Transverse colon (tissue), 4 donors: ENCODE data around the gene CD53. TPM values are rescaled to one million over a fixed set of nuclear protein-coding genes. Genes with fewer than 3 reads are reported as not detected.
A peak's percentile ranks its signal among the peaks of the same experiment; 100 is the strongest.

Experiments used
- DNase-seq: peaks from one replicate; pipeline ENCODE4 v3.0.0-alpha.2; 2019
- H3K27ac ChIP-seq, 4 donors: fragments of 200-600 bp; sonication (generic); 2 replicates each; pipeline ENCODE4 v1.5.1; 2016 to 2018; ENCODE audit warnings: inconsistent platforms in 4 of 4
- H3K27me3 ChIP-seq: fragments of 200-600 bp; sonication (generic); 2 replicates; pipeline ENCODE4 v1.5.1; 2017; ENCODE audit warnings: inconsistent platforms
- H3K36me3 ChIP-seq, 4 donors: fragments of 200-600 bp; sonication (generic); 2 replicates each; pipeline ENCODE4 v1.5.1; 2017 to 2019; ENCODE audit warnings: inconsistent platforms in 4 of 4
- H3K4me1 ChIP-seq, 4 donors: fragments of 200-600 bp; sonication (generic); 2 replicates each; pipeline ENCODE4 v1.5.1; 2017 to 2020; ENCODE audit warnings: inconsistent platforms in 4 of 4
- H3K4me3 ChIP-seq, 4 donors: fragments of 200-600 bp; sonication (generic); 1 replicate in 1 of 4; 2 replicates in 3 of 4; pipeline versions ENCODE4 v1.5.1 to v1.6.1; 2017 to 2019; ENCODE audit warnings: inconsistent platforms in 4 of 4
- H3K9me3 ChIP-seq, 2 donors: fragments of 200-600 bp; sonication (generic); 2 replicates each; pipeline ENCODE4 v1.5.1; 2017 to 2019; ENCODE audit warnings: inconsistent platforms in 2 of 2
- CTCF ChIP-seq, 5 experiments: fragments of 200-600 bp in 3 of 5; fragments of 450-650 bp in 2 of 5; sonication (generic) in 3 of 5; IDR thresholded peaks; 1 replicate in 2 of 5; 2 replicates in 3 of 5; pipeline ENCODE4 v1.5.1; 2016 to 2017; ENCODE audit warnings: antibody characterized with exemption in 5 of 5, inconsistent platforms in 3 of 5, mild to moderate bottlenecking in 2 of 5, moderate library complexity in 1 of 5
- EP300 ChIP-seq: sonication (generic); formaldehyde crosslinking; IDR thresholded peaks from one replicate; pipeline ENCODE4 v1.6.1; 2017; ENCODE audit warnings: antibody characterized with exemption, low read depth
- POLR2A ChIP-seq: fragments of 450-650 bp; IDR thresholded peaks from one replicate; pipeline ENCODE4 v1.6.1; 2016; ENCODE audit warnings: antibody characterized with exemption, mild to moderate bottlenecking, moderate library complexity
- POLR2AphosphoS5 ChIP-seq, 3 donors: sonication (generic); formaldehyde crosslinking; IDR thresholded peaks; one replicate each; pipeline ENCODE4 v1.6.1; 2016; ENCODE audit warnings: antibody characterized with exemption in 3 of 3
- WGBS, 2 donors: methylation state at CpG; one replicate each; pipeline ENCODE4 v1.1.5; 2018; ENCODE audit warnings: low coverage in 1 of 2; 5-methylcytosine and 5-hydroxymethylcytosine counted together
- in situ Hi-C, 4 donors: fragments of 200-750 bp; cut with MboI; loops; one replicate each; pipeline versions ENCODE4 v1.15.0 to v1.15.1; 2017; ENCODE audit warnings: low sequenced_read_pairs in 3 of 4, low pct_ligation_motif_present in 1 of 4, low pct_unique_long_range_greater_than_20kb in 1 of 4
- intact Hi-C: fragments of 100-400 bp; cut with DNase I; formaldehyde crosslinking; loops from one replicate; pipeline ENCODE4 v1.15.1; 2023; ENCODE audit warnings: low total_unique reads
- total RNA-seq, 4 donors: library from RNA; depleted of rRNA; stranded (reverse); fragments of >200 nt; gene quantifications; one replicate each; pipeline ENCODE4 v1.1.0, GENCODE V29; 2016

CD53 gene
- total RNA-seq, 4 donors from 2014 or later: 18.6 to 71.6 (median 25.4) TPM; not detected in 1

GRCh38 chr1:110874324-110875215 is 1.6 kb downstream of the CD53 start:
- no peaks in the 10 kb centered on the region for H3K36me3 ChIP-seq
- intact Hi-C loops (no loop called here), in situ Hi-C loops (no loop called here)
- H3K4me3 ChIP-seq: peak overlapping the region in 3 of 4 donors; percentile 22 to 50 (median 26)
- H3K4me1 ChIP-seq: no peaks in the 10 kb centered on the region
- H3K27ac ChIP-seq: peak overlapping the region; percentile 65 to 82 (median 78)
- 32 to 39% methylated on average over 2 to 3 of the region's 3 CpGs for WGBS, 2 donors
- H3K27me3 ChIP-seq: no peaks in the 10 kb centered on the region
- no peak for DNase-seq
- TF ChIP-seq POLR2A: no peak
- peak in 1 of 3 donors; percentile 15 for TF ChIP-seq POLR2AphosphoS5 (IDR thresholded peaks at IDR 0.05)
- no peak for TF ChIP-seq CTCF (IDR thresholded peaks at IDR 0.05)
- no peak for TF ChIP-seq EP300
- no peaks in the 10 kb centered on the region for H3K9me3 ChIP-seq

GRCh38 chr1:110875216-110875731 is 2.3 kb downstream of the CD53 start:
- WGBS, 2 donors: 39% methylated on average over 3 of the region's 3 CpGs; no CpG with 5 or more reads in 1 of the 2 donors
- H3K27me3 ChIP-seq: no peaks in the 10 kb centered on the region

GRCh38 chr1:110876748-110877341 is 3.9 kb downstream of the CD53 start:
- Histone ChIP-seq H3K27ac (no peak overlapping the region), H3K36me3 (no peaks in the 10 kb centered on the region), H3K4me1 (no peaks in the 10 kb centered on the region), H3K27me3 (no peaks in the 10 kb centered on the region), H3K4me3 (peak overlapping the region in 1 of 4 donors; percentile 24), H3K9me3 (no peaks in the 10 kb centered on the region)
- intact Hi-C loops (no loop called here), in situ Hi-C loops (no loop called here)
- DNase-seq: no peak
- WGBS, 2 donors: 38 to 51% methylated on average over 1 of the region's 1 CpG
- TF ChIP-seq POLR2A: no peak
- TF ChIP-seq CTCF (IDR thresholded peaks at IDR 0.05): no peak
- TF ChIP-seq POLR2AphosphoS5 (IDR thresholded peaks at IDR 0.05): no peak

More at GRCh38 chr1:110875216-110875731, 2.3 kb downstream of the CD53 start:
- in situ Hi-C loops (no loop called here), intact Hi-C loops (no loop called here)
- TF ChIP-seq EP300 (no peak), POLR2A (peak; percentile 70), POLR2AphosphoS5 (IDR thresholded peaks at IDR 0.05) (peak; percentile 23 to 58 (median 58))
- peak; percentile 57 for DNase-seq
- no peaks in the 10 kb centered on the region for H3K9me3 ChIP-seq
- no peaks in the 10 kb centered on the region for H3K36me3 ChIP-seq
- H3K4me3 ChIP-seq: peak overlapping the region in 2 of 4 donors; percentile 14 to 50
- H3K27ac ChIP-seq: peak overlapping the region; percentile 65 to 82 (median 78)
- no peaks in the 10 kb centered on the region for H3K4me1 ChIP-seq

GRCh38 chr1:110877364-110877763 is 4.4 kb downstream of the CD53 start:
- 68 to 71% methylated on average over 3 to 6 of the region's 6 CpGs for WGBS, 2 donors
- H3K4me3 ChIP-seq: peak overlapping the region in 1 of 4 donors; percentile 24
- intact Hi-C loops: no loop called here
- no peaks in the 10 kb centered on the region for H3K4me1 ChIP-seq
- no peaks in the 10 kb centered on the region for H3K9me3 ChIP-seq
- in situ Hi-C loops: no loop called here
- TF ChIP-seq EP300 (no peak), CTCF (IDR thresholded peaks at IDR 0.05) (no peak), POLR2A (no peak), POLR2AphosphoS5 (IDR thresholded peaks at IDR 0.05) (no peak)
- DNase-seq: no peak
- no peaks in the 10 kb centered on the region for H3K27me3 ChIP-seq
- H3K27ac ChIP-seq: no peak overlapping the region
- no peaks in the 10 kb centered on the region for H3K36me3 ChIP-seq
